Limb (tissue), 2 donors: ENCODE data around the gene IFT122.
"Not testable (repeated sequence)": the region's sequence is repeated elsewhere in the genome, so short reads cannot be mapped to it uniquely, and the experiment has no call there.

Source experiments
- DNase-seq, 2 donors: peaks; one replicate each; pipeline ENCODE4 v3.0.0-alpha.2; 2016; ENCODE audit errors: extremely low spot score in 2 of 2

Gene IFT122, protein sequence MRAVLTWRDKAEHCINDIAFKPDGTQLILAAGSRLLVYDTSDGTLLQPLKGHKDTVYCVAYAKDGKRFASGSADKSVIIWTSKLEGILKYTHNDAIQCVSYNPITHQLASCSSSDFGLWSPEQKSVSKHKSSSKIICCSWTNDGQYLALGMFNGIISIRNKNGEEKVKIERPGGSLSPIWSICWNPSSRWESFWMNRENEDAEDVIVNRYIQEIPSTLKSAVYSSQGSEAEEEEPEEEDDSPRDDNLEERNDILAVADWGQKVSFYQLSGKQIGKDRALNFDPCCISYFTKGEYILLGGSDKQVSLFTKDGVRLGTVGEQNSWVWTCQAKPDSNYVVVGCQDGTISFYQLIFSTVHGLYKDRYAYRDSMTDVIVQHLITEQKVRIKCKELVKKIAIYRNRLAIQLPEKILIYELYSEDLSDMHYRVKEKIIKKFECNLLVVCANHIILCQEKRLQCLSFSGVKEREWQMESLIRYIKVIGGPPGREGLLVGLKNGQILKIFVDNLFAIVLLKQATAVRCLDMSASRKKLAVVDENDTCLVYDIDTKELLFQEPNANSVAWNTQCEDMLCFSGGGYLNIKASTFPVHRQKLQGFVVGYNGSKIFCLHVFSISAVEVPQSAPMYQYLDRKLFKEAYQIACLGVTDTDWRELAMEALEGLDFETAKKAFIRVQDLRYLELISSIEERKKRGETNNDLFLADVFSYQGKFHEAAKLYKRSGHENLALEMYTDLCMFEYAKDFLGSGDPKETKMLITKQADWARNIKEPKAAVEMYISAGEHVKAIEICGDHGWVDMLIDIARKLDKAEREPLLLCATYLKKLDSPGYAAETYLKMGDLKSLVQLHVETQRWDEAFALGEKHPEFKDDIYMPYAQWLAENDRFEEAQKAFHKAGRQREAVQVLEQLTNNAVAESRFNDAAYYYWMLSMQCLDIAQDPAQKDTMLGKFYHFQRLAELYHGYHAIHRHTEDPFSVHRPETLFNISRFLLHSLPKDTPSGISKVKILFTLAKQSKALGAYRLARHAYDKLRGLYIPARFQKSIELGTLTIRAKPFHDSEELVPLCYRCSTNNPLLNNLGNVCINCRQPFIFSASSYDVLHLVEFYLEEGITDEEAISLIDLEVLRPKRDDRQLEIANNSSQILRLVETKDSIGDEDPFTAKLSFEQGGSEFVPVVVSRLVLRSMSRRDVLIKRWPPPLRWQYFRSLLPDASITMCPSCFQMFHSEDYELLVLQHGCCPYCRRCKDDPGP

DNA sequence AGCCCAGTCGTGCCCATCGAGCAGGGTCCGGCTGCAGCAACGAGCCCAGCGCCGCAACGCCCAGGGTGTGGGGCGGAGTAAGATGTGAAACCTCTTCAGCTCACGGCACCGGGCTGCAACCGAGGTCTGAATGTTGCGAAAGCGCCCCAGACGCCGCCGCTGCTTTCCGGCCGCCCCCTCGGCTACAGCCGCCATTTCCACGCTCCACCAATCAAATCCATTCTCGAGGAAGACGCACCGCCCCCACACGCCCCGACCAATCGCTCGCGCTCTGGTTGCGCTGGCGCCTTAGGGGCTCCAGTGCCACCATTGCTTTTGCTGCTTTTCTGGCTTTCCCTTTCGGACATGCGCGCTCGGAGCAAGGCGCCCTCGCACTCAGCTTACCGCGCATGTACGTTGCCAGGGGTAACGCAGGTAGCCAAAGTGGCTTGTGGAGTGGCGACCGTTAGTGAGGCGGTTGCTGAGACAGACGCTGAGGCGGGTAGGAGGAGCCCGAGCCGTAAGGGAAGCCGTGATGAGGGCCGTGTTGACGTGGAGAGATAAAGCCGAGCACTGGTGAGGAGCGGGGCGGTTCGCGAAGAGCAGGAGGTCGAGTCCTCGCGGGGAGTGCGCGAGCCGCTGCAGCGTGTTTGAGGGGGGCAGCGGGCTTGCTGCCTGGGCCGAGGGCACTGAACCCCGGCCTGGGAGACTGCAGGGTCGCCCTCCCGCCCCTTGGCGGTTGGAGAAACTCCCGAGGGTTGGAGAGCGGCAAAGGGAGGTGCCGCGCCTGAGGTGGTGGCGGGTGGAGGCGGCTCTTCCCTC, at the start of gene IFT122, which contains the start of gene MBD4:
Gene IFT122, plus strand, starts transcription at position 408 of the 801 bp plus-strand sequence. Its CDS starts 107 bp downstream, at position 515.
Gene MBD4, minus strand, starts transcription at position 132 of the 801 bp plus-strand sequence. Its CDS starts 115 bp downstream, at position 17.
- DNase-seq = peak; percentile 98

DNA sequence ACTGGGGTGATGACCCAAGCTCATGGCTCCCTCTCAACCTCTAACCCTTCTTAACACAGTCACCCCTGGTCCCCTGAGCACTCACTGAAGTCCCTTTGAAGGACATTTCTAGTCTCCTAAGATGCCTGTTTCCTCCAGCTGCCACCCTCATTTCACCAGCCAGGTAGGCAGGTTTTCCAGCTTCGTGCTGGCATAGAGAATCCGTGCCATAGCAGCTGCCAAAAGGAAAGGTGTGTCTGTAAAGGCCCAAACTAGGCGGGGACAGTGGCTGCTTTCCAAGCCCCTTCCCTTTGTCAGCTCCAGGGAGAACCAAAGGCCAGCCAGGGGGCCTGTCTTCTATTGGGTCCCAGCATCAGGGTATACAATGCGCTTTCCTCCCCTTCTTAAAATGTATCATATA, 48.4 kb upstream of the IFT122 start:
- not testable (repeated sequence) for DNase-seq

DNA sequence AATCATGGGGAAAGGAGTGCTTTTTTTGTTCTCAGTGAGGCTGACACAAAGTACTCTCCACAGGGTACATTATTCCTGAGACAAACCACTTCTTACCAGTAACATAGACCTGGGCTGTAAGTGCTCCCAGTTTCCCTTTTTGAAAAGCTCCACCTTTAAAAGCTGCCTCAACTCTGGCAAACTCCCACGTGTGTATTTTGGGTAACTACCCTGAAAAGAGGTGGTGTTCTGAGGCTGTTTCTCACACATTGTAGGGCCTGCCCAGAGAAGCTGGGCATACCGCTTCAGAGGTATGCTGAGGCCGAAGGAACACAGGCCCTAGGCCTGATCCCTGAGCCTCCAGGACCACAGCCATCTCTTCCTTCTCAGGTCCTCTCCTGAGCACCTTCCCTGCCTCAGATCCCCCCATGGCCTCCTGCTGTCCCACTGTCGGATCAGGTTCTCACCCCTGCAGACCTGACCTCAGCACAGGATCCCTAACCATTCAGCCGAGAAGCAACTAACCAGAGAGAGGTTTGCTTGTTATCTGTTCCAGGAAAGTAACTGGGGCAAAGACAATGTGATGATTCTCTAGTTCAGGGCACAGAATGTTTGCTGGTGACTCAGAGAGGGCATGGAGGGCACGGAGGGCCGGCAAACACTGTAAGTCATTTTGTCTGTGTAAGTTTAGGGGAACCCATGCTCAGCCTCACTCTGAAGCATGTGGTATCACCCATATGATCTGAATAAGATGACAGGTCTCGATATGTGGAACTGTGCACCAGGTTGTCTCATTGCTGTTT, 47.7 kb upstream of the IFT122 start:
- DNase-seq = not testable (repeated sequence)

DNA sequence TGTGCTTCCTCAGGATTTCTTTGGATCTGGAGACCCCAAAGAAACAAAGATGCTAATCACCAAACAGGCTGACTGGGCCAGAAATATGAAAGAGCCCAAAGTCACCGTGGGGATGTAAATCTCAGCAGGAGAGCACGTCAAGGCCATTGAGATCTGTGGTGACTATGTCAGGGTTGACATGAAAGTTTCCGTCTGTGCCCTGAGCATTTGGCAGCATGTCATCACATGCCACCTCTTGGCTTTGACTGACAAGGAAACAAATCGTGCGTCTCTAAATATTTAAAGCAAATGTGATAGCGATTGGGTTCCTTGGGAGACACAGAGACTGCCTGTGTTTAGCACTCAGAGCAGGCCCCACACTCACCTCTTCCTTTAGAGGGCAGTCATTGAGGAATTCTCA, 46.8 kb upstream of the IFT122 start:
- DNase-seq = no peak

DNA sequence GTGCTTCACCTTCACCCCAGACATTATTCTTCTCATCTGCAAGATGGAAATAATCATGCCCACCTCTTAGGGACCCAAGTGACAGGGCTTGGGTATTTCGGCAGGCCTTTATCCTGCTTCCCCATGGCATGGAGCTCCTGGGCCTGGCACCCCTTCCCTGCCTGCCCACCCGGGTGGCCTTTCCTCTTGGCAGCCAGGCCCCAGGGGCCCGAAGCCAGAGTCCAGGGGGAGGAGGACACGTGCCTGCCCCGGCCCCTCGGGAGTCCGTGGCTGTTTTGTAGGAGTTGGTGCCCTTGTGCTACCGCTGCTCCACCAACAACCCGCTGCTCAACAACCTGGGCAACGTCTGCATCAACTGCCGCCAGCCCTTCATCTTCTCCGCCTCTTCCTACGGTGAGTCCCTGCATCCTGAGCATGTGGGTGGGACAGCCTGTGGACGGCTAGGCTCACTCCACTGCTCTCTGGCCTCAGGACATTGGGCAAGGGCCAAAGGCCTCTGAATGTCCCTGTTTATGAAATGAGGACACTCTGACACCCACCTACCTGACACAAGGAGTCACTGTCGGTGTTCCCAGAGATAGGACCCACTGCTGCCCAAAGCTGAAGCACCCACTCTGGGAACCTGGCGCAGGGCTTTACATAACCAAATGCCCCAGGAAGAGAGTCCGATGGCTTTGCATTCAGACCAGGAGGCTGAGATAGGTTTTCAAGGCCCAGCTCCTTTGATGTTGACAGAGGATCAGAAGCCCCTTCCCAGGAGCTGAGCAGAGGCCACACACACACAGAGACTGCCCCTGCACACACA, 46.1 kb upstream of the IFT122 start:
- DNase-seq = not testable (repeated sequence)

DNA sequence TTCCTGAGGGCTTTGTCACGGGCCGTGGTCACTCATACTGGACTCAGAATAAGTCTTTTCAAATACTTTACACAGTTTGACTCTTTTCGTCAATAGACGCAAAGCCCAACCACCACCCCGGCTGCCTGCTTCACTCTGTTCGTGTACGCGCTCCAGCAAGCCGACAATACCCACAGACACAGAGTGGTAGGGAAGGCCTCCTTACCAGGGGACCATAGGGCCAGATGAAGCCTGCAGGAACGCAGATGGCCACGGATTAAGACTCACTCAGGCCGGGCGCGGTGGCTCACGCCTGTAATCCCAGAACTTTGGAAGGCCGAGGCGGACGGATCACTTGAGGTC, 41.2 kb upstream of the IFT122 start:
- peak in 1 of 2 donors; percentile 37 for DNase-seq

DNA sequence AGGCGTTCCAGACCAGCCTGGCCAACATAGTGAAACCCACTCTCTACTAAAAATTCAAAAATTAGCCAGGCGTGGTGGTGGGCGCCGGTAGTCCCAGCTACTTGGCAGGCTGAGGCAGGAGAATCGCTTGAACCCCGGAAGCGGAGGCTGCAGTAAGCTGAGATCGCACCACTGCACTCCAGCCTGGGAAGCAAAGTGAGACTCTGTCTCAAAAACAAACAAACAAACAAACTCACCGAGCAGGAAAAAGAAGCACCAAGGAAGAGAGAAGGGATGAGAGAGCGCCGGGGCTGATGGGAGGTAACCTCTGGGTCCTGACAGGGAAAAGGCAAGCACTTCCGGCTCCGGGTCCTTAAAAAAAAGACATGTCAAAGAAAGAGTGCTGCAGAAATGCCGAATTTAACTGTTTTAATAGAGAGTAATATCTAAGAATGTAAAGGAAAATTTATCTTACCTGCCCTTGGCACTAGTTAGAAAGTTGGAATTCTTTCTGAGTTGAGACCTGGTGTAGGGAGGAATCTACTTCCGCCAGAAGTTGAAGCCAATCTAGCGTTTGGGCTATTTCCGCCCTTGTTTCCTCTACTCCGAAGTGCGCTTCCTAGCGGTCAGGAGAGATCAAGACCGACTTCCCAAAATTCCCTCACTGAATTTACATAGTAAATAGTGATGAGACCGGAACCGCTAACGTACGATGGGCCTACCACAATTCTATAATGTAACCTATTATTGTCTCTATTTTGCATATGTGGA, 40.7 kb upstream of the IFT122 start:
- DNase-seq = peak; percentile 88 to 98

DNA sequence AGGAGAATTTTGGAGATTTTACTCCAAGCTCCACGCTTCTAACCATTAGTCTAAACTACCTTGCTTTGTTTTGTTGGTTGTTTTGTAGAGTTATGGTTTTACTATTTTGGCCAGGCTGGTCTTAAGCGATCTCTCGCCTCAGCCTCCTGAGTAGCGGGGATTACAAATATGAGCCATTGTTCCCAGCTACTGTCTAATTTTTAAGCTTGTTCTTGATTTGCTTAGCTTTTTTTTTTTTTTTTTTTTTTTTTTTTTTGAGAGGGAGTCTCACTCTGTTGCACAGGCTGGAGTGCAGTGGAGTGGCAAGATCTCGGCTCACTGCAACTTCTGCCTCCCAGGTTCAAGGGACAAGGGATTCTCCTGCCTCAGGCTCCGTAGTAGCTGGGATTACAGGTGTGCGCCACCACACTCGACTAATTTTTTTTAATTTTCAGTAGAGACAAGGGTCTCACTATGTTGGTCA, 40.1 kb upstream of the IFT122 start:
- DNase-seq = no peak

DNA sequence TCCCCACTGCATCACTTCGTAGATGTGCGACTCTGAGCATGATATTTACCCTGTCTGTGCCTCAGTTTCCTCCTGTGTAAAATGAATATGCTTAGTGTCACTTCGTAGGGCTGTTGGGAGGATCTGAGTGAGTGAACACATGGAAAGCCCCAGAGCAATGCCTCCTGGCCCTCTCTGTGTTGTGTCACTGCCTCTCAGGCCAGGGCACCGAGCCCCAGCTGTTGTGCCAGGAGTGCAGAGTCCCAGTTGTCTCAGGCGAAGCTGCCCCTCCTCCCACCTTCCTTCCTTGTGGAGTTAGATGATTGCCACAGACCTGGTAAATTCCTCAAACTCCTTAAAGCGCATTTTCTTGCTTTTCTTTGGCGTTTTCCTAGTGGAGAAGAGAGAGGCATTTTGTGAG, 37.8 kb upstream of the IFT122 start:
- no peak for DNase-seq

DNA sequence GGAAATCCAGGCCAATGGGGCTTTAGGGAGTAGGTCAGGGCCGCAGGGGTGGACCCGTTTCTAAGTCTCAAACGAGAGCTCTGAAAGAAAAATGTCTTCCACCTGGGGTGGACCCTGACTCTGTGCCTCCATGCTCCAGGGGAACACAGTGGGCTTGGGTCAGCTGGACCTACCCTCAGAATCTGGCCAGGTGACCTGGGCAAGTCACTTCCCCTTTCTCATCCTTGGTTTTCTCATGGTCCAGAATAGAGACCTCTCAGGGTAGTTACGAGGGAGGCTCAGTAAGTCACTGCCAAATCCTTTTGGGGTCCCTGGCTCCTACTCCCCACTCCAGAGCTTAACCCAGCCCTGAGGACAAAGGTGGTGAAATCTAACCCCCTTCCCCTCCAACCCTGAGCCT, 37.4 kb upstream of the IFT122 start:
- no peak for DNase-seq

DNA sequence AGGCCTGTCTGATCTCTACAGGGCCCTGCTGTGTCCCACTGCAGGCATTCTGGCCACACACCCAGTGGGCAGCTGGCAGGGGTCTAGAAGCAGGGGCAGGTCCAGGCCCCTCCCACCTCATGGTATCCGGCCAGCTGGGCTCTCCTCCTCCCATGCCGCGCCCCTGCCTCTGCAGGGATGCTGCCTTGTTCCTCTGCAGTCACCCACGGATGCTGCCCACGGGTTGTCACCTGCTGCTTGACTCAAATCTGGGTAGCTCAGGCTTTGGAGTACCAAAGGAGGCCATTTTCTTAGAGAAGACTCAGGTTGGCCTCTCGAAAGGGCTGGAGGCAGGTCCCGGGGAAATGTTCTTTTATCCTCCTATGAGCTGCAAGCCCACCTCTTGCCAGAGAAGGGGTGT, 36.6 kb upstream of the IFT122 start:
- DNase-seq = no peak

DNA sequence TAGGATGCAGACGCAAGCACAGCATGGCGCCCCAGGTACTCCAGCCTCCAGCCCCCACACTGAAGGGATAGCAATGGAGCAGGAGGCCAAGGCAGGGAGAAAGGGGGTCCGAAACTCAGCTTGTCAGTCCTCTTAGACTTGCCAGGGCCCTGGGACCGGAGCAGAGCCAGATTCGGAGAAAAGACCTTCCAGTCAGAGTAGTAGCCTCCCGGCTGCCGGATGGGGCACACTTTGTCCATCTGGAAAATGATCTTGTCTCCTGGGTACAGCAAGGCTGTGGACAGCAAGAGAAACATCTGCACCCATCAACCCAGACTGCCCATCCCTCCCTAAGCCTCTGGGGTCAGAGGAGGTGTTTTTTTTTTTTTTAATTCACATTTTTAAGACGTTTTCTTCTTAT, 35.9 kb upstream of the IFT122 start:
- no peak for DNase-seq

DNA sequence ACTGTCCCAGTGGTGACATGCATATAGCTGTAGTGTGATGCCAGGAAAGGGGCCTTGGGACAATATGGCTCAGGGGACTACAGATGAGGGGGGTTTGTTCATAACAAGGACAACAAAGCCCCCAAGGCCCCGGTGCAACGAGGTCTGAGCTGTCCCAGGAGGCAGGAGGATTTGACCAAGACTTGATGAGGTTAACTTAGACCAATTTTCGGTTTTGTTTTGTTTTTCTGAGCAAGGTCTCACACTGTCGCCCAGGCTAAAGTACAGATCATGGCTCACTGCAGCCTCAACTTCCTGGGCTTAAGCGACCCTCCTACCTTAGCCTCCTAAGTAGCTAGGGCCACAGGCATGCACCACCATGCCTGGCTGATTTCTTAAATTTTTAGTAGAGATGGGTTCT, 35.4 kb upstream of the IFT122 start:
- DNase-seq = no peak

DNA sequence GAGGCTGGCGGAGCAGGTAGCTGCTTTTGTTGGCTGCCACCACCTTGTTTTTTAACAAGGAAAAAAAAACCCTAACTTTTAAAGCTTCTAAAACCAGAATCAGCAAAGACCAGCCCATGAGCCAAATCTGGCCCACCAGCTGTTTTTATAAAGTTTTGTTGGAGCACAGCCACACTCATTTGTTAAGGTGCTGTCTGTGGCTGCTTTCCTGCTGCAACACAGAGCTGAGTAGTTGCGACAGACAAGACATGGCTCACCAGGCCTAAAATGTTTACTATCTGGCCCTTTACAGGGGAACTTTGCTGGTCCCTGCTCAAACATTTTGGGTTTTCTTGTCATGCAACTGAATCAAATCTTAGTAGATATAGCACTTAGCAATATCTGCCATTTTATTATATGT, 30.5 kb upstream of the IFT122 start:
- DNase-seq = no peak

DNA sequence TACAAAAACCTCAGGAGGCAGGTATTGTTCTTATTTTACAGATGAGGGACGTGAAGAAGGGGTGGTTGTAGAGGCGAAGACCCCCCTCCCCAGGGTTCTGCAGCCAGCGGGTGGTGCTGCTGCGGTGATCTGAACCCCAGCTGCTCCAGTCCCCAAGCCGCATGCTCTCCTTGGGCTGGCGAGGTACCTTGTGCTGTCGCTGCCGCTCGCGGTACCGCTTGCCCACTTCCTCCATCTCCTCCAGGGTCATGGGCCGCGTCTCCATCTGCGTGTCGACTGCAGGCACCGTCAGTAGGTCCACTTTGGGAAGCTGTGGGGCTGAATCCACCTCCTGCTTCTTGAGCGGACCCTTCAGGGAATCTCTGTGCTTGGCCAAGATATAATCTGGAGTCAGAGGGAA, 29.1 kb upstream of the IFT122 start:
- no peak for DNase-seq

DNA sequence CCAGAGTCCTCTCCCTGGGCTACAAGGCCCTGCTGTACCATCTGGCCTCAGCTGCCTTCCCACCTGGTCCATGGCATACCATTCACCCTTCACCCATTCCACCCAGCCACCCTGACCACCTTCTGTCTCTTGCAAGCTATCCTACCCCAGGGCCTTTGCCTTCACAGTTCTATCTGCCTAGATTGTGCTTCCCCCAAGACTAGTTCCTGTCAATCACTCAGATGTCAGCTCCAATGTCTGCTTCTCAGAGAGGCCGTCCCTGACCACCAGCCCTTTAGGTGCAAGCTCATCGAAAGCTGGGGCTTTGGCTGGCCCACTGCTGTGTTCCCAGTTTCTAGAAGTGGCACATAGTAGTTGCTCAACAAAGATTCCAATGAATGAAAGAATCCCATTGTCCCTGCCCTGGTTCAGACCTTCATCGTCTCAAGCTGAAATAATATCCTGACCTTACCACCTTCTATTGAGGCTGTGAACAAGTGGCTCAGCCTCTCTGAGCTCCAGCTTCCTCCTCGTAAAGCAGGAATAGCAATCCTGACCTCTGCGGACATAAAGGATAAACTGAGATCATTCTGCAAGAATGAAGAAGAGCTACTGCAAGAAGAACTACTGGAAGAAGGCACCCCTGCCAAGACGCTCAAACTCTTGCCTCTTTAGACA, 27.4 kb upstream of the IFT122 start:
- no peak for DNase-seq

DNA sequence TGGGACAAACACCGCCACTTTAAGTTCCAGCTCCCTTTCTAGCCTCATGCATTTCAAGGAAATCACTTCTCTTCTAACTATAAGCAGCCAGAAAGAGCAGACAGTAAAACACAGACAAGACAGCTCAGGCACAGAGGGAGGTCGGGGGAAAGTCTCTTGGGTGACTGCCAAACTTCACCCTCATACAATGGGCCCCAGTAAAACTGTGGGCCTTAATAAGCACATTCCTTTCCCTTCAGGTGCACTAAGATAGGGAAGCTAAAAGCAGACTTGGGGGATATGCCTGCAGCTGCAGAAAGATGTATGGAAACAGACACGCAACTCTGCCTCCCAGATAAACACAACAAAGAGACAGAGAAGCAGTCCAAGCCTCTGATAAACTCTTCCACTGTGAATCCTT, 26.8 kb upstream of the IFT122 start:
- not testable (repeated sequence) for DNase-seq
